ENCODE data around the gene RCHY1.

GRCh38 chr4:75505630-75506029 lies 8.6 kb downstream of the RCHY1 start:
- no peak for TF ChIP-seq SP1 (IDR thresholded peaks at IDR 0.05)
- no peak for TF ChIP-seq CTCF (IDR thresholded peaks at IDR 0.05; ENCODE audit: low read depth, low read length, missing input control)
